HG03108 (cell line): ENCODE measurements around the gene WNT9A.
"Not testable (repeated sequence)": the region's sequence is repeated elsewhere in the genome, so short reads cannot be mapped to it uniquely, and the experiment has no call there.

Experiments
- ATAC-seq: cut with Tn5 transposase; IDR thresholded peaks from one replicate; pipeline ENCODE4 v1.9.1; 2021; ENCODE audit warnings: moderate library complexity; ENCODE audit not compliant: unreplicated experiment

Gene WNT9A, protein sequence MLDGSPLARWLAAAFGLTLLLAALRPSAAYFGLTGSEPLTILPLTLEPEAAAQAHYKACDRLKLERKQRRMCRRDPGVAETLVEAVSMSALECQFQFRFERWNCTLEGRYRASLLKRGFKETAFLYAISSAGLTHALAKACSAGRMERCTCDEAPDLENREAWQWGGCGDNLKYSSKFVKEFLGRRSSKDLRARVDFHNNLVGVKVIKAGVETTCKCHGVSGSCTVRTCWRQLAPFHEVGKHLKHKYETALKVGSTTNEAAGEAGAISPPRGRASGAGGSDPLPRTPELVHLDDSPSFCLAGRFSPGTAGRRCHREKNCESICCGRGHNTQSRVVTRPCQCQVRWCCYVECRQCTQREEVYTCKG

DNA sequence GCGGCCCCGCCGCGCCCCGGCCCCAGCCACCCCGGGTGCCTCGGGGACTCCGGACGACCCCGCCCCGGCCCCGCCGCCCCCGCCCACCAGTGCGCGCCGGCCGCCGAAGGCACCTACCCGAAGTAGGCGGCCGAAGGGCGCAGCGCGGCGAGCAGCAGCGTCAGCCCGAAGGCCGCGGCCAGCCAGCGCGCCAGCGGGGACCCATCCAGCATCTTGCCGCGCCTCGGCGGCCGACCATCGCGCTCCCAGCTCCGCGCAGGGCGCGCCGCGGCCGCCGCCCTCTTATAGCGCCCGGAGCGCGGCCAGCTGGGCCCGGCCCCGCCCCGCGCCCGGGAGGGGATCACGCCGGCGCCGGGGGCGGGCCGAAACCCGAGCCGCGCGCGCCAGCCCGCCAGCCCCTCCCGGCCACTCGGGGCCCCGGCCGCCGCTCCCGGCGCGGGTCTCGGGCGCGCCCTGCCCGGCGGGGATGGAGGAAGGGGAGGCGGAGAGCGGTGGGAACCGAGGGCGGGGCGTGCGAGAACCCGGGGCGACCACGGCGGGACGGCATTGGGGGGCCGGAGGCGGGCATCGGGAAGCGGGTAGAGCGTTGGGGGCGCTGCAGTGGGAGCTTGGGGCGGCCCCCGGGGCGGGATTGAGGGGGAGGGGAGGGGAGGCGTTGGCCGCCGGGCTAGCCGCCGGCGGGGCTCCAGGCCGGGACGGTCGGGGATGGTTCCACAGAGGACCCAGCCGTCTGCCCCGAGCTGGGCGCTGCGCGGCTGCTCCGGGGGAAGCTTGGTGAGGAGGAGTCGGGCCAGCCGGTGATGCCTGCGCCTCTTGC is at the start of gene WNT9A:
Gene WNT9A, minus strand, starts transcription at position 257 of the 817 bp plus-strand sequence. Its CDS starts 45 bp downstream, at position 212.
- ATAC-seq: no peak

DNA sequence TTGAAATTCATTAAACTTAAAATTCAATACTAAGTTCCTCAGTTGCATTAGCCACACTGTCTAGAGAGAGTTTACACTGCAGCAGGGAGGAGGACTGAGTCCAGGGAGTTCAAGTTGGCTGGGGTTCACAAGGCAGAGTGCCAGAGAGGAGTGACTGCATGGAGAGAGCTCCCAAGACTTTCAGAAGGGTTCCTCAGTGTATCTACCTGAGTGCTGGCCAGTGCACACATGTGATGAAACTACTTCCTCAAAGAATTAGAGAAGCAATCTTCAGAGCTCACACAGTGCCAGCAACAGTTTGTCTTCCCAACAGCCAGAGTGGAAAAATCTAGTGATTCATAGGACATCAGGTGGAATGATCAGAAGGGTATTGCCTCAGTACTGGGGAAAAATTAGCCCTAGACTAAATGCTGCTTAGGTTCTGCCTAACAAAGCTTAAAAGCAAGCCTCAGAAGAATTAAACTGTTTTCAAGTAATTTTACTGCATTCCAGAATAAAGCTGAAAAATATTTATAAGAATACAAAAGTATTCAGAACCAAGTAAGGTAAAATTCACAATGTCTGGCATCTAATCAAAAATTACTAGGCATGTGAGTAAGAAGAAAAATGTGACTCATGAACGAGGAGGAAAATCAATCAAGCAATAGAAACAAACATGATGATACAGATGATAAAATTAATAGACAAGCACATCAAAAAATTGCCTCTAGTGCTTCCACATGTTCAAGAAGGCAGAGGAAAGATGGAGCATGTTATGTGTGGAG is 48.6 kb upstream of the WNT9A start:
- no peak for ATAC-seq

DNA sequence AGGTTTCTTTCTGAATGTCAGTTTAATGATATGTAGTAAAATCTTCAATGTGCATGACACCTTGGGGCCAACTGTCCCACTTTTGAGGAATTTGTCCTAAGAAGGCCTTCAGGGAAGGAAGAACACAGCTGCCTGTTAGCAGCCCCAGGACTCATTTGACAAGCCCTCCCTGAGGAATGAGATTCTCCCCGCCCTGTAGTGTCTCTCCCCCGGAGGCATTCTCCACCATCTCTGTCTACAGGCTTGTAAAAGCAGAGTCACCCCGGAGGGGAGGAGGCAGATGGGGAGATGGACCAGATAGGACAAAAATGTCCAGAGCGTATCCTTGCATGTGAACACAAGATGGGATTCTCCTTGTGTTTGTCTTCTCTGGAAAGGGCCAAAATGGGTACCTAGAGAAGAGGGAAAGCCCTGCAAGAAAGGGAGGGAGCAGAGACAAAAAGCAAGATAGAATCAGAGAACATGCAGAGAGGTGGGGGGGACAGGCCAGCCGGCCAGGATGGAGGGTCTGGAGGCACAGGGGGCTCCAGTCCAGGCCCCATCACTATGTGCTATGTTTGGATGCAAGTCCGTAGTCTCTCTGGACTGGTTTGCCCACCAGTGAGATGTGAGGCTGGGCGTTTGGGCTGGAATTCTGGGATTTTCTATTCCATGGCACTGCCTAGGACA is 47.0 kb upstream of the WNT9A start:
- ATAC-seq: no peak

DNA sequence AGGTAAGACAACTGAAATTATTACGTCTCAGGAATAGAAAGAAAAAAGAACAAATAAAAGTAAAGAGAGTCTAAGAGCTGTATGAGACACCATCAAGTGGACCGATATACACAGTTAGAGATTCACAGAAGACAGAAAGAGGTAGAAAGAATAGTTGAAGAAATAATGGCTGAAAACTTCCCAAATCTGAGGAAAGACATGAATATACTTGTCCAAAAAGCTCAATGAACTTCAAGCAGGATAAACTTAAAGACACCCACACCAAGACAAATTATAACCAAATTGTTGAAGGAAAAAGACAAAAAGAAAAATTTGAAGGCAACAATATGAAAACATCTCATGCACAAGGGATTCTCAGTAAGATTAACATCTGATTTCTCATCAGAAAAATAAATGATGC is 39.4 kb upstream of the WNT9A start:
- ATAC-seq: no peak

DNA sequence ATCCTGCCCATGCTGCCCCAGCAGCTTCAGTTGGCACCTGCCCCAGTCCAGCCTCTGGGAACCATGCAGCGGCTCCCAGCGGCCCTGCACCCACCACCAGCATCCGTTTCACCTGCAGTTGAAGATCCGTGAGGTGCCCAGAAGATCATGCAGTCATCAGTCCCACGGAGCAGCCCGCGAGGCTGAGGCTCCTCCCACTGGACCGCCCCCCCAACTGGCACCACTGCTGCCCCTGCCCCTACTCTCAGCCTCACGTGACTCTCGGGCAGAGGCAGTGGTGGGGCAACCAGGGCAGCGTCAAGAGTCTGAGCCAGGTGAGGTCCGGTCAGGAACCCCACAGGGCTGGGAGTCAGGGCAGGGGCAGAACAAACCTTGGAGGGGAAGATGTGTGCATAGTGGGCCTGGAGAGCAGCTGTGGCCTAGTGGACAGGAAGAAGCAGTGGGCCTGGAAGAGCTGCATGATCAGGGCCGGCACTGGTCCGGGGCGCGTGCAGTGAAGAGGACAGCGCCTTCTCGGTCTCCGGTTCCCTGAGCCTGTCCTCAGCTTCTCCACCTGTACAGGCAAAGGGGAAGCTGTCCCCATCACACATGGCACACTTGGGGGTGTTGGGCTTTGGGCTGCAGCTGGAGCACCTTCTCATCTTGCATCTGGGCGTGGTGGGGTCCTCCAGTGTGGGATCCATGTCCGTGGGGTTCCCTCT is 28.0 kb upstream of the WNT9A start:
- not testable (repeated sequence) for ATAC-seq

DNA sequence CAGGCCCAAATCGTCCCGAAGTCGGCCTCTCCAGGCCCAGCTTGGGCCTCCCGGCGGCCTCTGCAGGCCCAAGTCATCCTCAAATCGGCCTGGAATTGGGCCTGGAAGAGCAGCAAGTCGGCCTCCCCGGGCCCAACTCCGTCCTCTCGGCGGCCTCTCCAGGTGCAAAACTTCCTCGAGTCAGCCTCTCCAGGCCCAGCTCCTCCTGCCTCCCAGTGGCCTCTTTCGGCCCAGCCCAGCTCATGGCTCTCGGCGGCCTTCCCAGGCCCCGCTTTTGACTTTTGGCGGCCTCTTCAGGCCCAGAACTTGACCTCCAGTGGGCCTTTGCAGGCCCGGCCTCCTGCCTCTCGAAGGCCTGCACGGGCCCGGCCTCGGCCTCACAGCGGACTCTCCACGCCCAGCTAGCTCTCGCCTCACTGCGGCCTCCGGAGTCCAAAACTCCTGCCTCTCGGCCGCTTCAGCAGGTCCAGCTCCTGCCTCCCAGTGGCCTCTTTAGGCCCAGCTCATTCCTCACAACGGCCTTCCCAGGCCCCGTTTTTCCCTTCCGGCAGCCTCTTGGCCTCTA is 26.1 kb upstream of the WNT9A start:
- ATAC-seq: not testable (repeated sequence)

DNA sequence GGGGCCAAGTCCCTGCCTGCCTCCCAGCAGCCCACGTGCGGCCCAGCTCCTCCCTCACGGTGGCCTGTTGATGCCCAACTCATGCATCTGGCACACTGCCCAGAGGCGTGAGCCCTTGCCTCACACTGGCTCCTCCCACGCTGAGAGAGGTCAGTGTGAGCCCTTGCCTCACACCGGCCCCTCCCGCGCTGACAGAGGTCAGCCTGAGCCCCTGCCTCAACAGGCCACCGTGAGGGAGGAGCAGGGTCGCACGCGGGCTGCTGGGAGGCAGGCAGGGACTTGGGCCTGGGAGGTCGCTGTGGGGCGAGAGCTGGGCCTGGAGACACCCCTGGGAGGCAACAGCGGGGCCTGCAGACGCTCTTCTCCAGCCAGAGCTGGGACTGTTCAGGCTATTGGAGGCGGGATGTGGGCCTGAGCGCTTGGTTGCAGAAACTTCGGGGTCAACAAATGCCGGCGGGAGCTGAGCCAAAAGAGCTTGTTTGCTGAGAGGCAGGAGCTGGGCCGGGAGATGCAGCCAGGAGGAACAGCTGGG is 25.2 kb upstream of the WNT9A start:
- ATAC-seq: not testable (repeated sequence)

DNA sequence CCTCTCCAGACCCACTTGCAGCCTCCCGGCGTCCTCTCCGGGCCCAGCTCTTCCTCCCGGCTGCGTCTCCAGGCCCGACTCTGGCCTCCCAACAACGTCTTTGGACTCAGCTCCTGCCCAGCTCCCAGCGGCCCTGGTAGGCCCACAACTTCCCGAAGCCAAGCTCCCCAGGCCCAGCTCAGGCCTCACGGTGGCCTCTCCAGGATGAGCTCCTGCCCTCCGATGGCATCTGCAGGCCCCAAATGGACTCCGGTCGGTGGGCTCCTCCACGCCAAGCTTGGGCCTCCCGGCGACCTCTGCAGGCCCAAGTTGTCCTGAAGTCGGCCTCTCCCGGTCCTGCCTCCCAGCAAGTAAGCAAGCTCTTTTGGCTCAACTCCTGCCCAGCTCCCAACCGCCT is 24.5 kb upstream of the WNT9A start:
- ATAC-seq: not testable (repeated sequence)

DNA sequence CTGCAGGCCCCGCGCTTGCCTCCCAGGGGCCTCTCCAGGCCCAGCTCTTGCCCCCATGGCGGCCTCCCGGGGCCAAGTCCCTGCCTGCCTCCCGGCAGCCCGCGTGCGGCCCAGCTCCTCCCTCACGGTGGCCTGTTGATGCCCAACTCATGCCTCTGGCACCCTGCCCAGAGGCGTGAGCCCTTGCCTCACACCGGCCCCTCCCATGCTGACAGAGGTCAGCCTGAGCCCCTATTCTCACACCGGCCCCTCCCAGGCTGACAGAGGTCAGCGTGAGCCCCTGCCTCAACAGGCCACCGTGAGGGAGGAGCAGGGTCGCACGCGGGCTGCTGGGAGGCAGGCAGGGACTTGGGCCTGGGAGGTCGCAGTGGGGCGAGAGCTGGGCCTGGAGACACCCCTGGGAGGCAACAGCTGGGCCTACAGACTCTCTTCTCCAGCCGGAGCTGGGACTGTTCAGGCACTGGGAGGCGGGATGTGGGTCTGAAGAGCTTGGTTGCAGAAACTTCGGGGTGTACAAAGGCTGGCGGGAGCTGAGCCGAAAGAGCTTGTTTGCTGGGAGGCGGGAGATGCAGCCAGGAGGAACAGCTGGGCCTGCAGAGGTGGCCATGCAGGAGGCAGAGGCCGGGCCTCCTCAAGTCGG is 24.0 kb upstream of the WNT9A start:
- ATAC-seq: not testable (repeated sequence)

DNA sequence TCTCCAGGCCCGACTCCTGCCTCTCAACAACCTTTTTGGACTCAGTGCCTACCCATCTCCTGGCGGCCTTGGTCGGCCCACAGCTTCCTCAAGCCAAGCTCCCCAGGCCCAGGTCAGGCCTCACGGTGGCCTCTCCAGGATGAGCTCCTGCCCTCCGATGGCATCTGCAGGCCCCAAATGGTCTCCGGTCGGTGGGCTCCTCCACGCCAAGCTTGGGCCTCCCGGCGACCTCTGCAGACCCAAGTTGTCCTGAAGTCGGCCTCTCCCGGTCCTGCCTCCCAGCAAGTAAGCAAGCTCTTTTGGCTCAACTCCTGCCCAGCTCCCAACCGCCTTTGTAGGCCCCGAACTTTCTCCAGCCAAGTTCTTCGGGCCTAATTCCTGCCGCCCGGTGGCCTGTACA is 23.5 kb upstream of the WNT9A start:
- ATAC-seq: not testable (repeated sequence)

DNA sequence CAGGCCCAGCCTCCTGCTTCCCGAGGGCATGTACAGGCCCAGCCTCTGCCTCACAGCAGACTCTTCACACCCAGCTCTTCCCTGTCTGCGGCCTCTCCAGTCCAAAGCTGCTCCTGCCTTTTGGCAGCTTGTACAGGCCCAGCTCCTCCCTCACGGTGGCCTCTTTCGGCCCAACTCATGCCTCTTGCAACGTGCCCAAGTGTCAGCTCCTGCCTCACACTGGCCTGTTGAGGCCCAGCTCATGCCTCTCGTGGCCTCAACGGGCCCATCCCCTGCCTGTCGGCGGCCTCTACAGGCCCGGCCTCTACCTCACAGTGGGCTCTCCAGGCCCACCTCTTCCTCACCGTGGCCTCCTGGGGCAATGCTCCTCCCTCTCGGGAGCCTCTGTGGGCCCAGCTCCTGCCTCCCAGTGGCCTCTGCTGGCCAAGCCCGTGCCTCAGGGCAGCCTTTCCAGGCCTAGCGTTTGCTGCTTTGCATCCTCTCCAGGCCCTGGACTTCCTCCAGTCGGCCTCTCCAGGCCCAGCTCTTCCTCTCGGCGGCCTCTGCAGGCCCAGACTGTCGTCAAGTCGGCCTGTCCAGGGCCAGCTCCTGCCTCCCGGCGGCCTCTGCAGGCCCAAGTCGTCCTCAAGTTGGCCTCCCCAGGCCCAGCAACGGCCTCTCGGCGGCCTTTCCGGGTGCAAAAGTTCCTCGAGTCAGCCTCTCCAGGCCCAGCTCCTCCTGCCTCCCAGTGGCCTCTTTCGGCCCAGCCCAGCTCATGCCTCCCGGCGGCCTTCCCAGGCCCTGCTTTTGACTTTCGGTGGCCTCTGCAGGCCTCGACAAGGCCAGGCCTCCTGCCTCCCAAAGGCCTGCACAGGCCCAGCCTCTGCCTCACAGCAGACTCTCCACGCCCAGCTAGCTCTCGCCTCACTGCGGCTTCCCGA is 22.6 kb upstream of the WNT9A start:
- not testable (repeated sequence) for ATAC-seq

DNA sequence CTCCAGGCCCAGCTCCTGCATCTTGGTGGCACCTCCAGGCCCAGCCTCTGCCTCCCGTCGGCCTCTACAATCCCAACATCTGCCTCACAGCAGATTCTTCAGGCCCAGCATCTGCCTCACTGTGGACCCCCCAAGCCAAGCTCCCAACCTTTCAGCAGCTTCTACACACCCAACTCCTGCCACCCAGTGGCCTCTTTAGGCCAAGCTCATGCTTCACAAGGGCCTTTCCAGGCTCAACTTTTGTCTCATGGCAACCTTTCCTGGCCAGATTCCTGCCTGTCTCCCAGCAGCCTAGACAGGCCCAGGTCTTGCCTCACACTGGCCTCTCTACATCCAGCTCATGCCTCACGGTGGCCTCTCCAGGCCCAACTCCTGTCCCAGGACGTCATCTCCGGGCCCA is 20.1 kb upstream of the WNT9A start:
- ATAC-seq: not testable (repeated sequence)

DNA sequence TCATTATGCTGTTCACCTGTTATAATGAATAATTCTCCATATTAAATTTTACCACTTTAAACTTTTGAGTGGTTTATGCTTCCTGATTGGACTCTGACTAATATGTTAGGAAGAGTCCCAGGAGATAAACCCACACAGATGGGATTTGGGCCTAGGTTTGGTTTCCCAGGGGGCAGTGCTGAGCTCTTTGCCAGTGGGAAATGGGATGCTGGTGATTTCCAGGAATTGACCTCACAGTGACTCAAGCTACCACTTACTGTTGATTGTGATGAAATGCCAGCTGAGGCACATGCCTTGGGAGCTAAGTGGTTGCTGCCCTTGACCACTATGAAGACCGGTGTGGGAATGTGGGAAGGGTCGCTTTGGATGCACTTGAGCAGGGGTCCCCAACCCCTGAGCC is 19.0 kb upstream of the WNT9A start:
- not testable (repeated sequence) for ATAC-seq

DNA sequence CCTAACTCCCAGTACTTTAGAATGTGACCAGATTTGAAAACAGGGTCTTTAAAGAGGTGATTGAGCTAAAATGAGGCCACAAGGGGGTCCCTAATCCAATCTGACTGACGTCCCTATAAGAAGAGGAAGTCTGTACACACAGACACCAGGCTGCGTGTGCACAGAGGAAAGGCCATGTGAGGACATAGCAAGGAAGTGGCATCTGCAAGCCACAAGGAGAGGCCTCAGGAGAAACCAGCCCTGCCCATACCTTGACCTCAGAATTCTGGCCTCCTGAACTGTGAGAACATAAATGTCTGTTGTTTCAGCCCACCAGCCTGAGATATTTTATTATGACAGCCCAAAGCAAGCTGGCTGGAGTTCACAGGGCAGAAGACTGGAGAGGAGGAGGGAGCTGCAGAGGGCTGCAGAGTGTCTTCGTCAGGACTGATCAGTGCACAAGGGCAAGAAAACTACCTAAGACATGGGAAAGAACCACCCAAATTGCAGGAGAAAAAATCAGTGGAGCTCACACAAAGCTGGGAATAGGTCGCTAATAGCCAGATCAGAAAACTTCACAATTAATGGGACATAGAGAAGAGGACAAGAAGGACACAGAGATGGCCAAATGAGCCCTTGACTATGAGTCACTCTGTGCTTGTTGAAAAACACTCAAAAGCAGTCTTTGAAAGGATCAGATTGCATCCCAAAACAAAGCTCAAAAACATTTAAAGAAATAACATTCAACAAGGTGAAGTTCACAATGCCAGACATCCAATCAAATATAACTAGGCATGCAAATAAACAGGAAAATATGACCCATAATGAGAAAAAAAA is 14.1 kb upstream of the WNT9A start:
- ATAC-seq: no peak

DNA sequence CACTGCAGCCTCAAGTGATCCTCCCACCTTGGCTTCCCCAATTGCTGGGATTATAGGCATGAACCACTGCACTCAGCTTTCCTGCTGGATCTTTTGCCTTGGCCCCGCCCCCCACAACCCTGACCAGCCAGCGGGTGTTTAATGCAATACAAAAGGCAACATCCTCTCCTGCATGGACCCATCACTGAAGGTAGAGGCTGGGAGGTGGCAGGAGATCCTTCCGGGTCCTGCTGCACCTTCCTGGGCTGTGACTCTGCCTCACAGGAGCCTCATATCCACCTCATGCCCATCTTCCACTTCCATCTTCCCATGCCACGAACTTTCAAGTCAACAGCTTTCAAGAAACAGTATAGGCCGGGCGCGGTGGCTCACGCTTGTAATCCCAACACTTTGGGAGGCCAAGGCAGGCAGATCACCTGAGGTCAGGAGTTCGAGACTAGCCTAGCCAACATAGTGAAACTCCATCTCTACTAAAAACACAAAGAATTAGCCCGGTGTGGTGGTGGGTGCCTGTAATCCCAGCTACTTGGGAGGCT is 11.7 kb upstream of the WNT9A start:
- ATAC-seq: no peak

DNA sequence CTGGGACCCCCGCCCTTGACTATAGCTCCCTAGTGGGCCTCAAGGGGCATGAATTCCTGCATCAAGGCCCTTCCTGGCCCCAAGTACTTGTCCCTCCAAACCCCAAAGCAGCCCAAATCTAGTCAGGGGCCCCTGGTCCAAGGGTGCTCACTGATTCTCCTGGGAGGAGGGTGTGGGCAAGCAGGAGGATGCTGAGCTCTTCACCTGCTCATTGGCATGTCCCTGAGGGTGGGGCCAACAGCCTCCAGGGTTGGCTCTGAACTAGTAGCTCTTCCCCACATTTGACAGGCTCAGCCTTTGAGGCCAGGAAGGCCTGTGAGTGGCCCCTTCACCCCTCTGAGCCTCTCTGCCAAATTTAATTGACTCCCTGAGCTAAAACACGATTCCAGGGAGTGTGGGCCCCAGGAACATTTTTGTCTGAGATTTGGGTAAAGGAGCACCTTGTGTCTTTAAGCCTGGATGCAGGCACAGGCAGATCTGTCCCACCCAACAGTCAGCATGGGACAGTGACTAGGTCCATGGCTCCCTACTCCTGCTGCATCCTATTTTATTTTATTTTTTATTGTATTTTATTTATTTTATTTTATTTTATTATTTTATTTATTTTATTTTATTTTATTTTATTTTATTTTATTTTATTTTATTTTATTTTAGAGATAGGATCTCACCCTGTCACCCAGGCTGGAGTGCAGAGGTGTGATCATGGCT is 11.0 kb upstream of the WNT9A start:
- no peak for ATAC-seq
